ENCODE results near the gene FGF22.

The FGF22 gene

GRCh38 chr19:644789-645188 is 5.1 kb downstream of the FGF22 start:
- no peak for TF ChIP-seq GATA3 (IDR thresholded peaks at IDR 0.05; ENCODE audit: low read depth, low read length)
- no peak for TF ChIP-seq GATA2 (IDR thresholded peaks at IDR 0.05; ENCODE audit: low read depth, low read length)

- no peak for TF ChIP-seq GATA2 (IDR thresholded peaks at IDR 0.05; ENCODE audit: low read depth, low read length)
- no peak for TF ChIP-seq GATA3 (IDR thresholded peaks at IDR 0.05; ENCODE audit: low read depth, low read length)
Observed at GRCh38 chr19:645912-646778, 6.5 kb downstream of the FGF22 start.

GRCh38 chr19:646779-647565 is 7.3 kb downstream of the FGF22 start:
- TF ChIP-seq GATA3 (IDR thresholded peaks at IDR 0.05; ENCODE audit: low read depth, low read length) (no peak), GATA2 (IDR thresholded peaks at IDR 0.05; ENCODE audit: low read depth, low read length) (no peak)

- TF ChIP-seq GATA3 (IDR thresholded peaks at IDR 0.05; ENCODE audit: low read depth, low read length) (no peak), GATA2 (IDR thresholded peaks at IDR 0.05; ENCODE audit: low read depth, low read length) (no peak)
Observed at GRCh38 chr19:647566-648284, 8.0 kb downstream of the FGF22 start.

- no peak for TF ChIP-seq GATA2 (IDR thresholded peaks at IDR 0.05; ENCODE audit: low read depth, low read length)
- TF ChIP-seq GATA3 (IDR thresholded peaks at IDR 0.05; ENCODE audit: low read depth, low read length): no peak
Observed at GRCh38 chr19:648305-648704, 8.6 kb downstream of the FGF22 start.

- TF ChIP-seq GATA3 (IDR thresholded peaks at IDR 0.05; ENCODE audit: low read depth, low read length): no peak
- TF ChIP-seq GATA2 (IDR thresholded peaks at IDR 0.05; ENCODE audit: low read depth, low read length): no peak
Observed at GRCh38 chr19:648904-649801, 9.5 kb downstream of the FGF22 start.

- TF ChIP-seq GATA3 (IDR thresholded peaks at IDR 0.05; ENCODE audit: low read depth, low read length) (no peak), GATA2 (IDR thresholded peaks at IDR 0.05; ENCODE audit: low read depth, low read length) (no peak)
Observed at GRCh38 chr19:650121-650520, 10.4 kb downstream of the FGF22 start.

- TF ChIP-seq GATA2 (IDR thresholded peaks at IDR 0.05; ENCODE audit: low read depth, low read length) (no peak), GATA3 (IDR thresholded peaks at IDR 0.05; ENCODE audit: low read depth, low read length) (no peak)
Observed at GRCh38 chr19:651114-651818, 11.6 kb downstream of the FGF22 start.

GRCh38 chr19:651991-652390 is 12.3 kb downstream of the FGF22 start:
- TF ChIP-seq GATA3 (IDR thresholded peaks at IDR 0.05; ENCODE audit: low read depth, low read length): no peak

- no peak for TF ChIP-seq GATA2 (IDR thresholded peaks at IDR 0.05; ENCODE audit: low read depth, low read length)
- TF ChIP-seq GATA3 (IDR thresholded peaks at IDR 0.05; ENCODE audit: low read depth, low read length): no peak
Observed at GRCh38 chr19:652467-653389, 13.0 kb downstream of the FGF22 start.

GRCh38 chr19:653425-653824 is 13.7 kb downstream of the FGF22 start:
- TF ChIP-seq GATA2 (IDR thresholded peaks at IDR 0.05; ENCODE audit: low read depth, low read length) (no peak), GATA3 (IDR thresholded peaks at IDR 0.05; ENCODE audit: low read depth, low read length) (no peak)

GRCh38 chr19:655691-656090 is 16.0 kb downstream of the FGF22 start:
- TF ChIP-seq GATA3 (IDR thresholded peaks at IDR 0.05; ENCODE audit: low read depth, low read length) (no peak), GATA2 (IDR thresholded peaks at IDR 0.05; ENCODE audit: low read depth, low read length) (no peak)

Measured in SH-SY5Y (cell line).